Neural progenitor cell (in vitro differentiated cells): ENCODE measurements around the gene STIM1. TPM values are rescaled to one million over a fixed set of nuclear protein-coding genes. Genes with fewer than 3 reads are reported as not detected.

Source experiments
- DNase-seq: peaks from one replicate; pipeline ENCODE4 v3.0.0-alpha.2; 2016; ENCODE audit warnings: low spot score
- H2AFZ ChIP-seq: fragments of 200-600 bp; sonication (generic); replicated peaks from 2 replicates; pipeline ENCODE4 v1.6.1; 2016; ENCODE audit warnings: antibody characterized with exemption
- H3F3A ChIP-seq: fragments of 200-600 bp; sonication (generic); 2 replicates; pipeline ENCODE4 v1.6.1; 2016; ENCODE audit warnings: antibody characterized with exemption, low read depth
- H3K27ac ChIP-seq: fragments of 200-600 bp; sonication (generic); 2 replicates; pipeline ENCODE4 v1.5.1; 2016; ENCODE audit warnings: mild to moderate bottlenecking
- H3K27me3 ChIP-seq: fragments of 200-600 bp; sonication (generic); 2 replicates; pipeline ENCODE4 v1.6.1; 2016; ENCODE audit warnings: mild to moderate bottlenecking, moderate library complexity
- H3K36me3 ChIP-seq: fragments of 200-600 bp; sonication (generic); 2 replicates; pipeline ENCODE4 v1.5.1; 2016
- H3K4me1 ChIP-seq: fragments of 200-600 bp; sonication (generic); 2 replicates; pipeline ENCODE4 v1.6.1; 2016; ENCODE audit warnings: mixed run types
- H3K4me2 ChIP-seq: fragments of 200-600 bp; sonication (generic); 2 replicates; pipeline ENCODE4 v1.6.1; 2016
- H3K4me3 ChIP-seq: fragments of 200-600 bp; sonication (generic); 2 replicates; pipeline ENCODE4 v1.5.1; 2016
- H3K79me2 ChIP-seq: fragments of 200-600 bp; sonication (generic); 2 replicates; pipeline ENCODE4 v1.6.1; 2016; ENCODE audit warnings: low read depth
- H3K9ac ChIP-seq: fragments of 200-600 bp; sonication (generic); 2 replicates; pipeline ENCODE4 v1.6.1; 2016
- H3K9me3 ChIP-seq: fragments of 200-600 bp; sonication (generic); 2 replicates; pipeline ENCODE4 v1.5.1; 2016; ENCODE audit warnings: low read depth
- H4K20me1 ChIP-seq: fragments of 200-600 bp; sonication (generic); 2 replicates; pipeline ENCODE4 v1.6.1; 2016; ENCODE audit warnings: low read depth
- H3K27ac Mint-ChIP-seq: 3 replicates; pipeline ENCODE4 v1.8.0; 2021; ENCODE audit warnings: mixed read lengths
- H3K27me3 Mint-ChIP-seq: 2 replicates; pipeline ENCODE4 v1.8.0; 2022; ENCODE audit warnings: low read depth, mild to moderate bottlenecking, inconsistent platforms, moderate library complexity, mixed read lengths; ENCODE audit not compliant: insufficient read depth
- H3K36me3 Mint-ChIP-seq: 3 replicates; pipeline ENCODE4 v1.8.0; 2021; ENCODE audit warnings: mixed read lengths
- H3K4me1 Mint-ChIP-seq: 3 replicates; pipeline ENCODE4 v1.8.0; 2021; ENCODE audit warnings: mixed read lengths
- H3K4me3 Mint-ChIP-seq: 3 replicates; pipeline ENCODE4 v1.8.0; 2021; ENCODE audit warnings: mild to moderate bottlenecking, moderate library complexity, mixed read lengths
- H3K9me3 Mint-ChIP-seq: 3 replicates; pipeline ENCODE4 v1.8.0; 2020; ENCODE audit warnings: mixed read lengths
- CTCF ChIP-seq: fragments of 200-600 bp; sonication (generic); IDR thresholded peaks from 2 replicates; pipeline ENCODE4 v1.5.1; 2017; ENCODE audit warnings: antibody characterized with exemption, mild to moderate bottlenecking
- EZH2 ChIP-seq: fragments of 200-600 bp; sonication (generic); IDR thresholded peaks from 2 replicates; pipeline ENCODE4 v1.6.1; 2017; ENCODE audit warnings: antibody characterized with exemption, mild to moderate bottlenecking, moderate library complexity
- EZH2phosphoT487 ChIP-seq: fragments of 200-600 bp; sonication (generic); IDR thresholded peaks from 2 replicates; pipeline ENCODE4 v1.6.1; 2017; ENCODE audit warnings: antibody characterized with exemption
- total RNA-seq: library from RNA; depleted of rRNA; stranded (reverse); fragments of >200 nt; gene quantifications from 2 replicates; pipeline ENCODE4 v1.2.3, GENCODE V29; 2015; ENCODE audit warnings: low replicate concordance

Gene STIM1
- total RNA-seq, 1 donor from 2014 or later = 18.9 TPM

DNA sequence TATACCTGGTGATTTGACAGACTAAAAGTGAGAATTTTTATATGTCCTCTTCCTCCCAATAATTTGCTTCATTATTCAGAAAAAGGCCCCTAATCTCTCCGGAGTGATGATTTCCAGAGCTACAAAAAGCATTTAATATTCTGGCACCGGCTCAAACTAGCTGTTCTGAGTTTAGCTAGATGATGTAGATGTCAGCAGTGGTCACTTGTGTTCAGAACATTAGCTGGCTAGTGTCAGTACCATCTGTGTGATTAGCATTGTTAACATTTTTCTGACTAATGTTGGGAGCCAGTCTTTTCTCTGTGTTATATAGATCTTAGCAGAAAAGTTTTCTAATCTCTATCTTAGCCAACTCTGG is 170.5 kb downstream of the STIM1 start:
- H3K27ac Mint-ChIP-seq = no peak overlapping the region
- no peak for DNase-seq
- peaks cover 6% of the 10 kb centered on the region for H3K9me3 Mint-ChIP-seq
- Histone ChIP-seq H4K20me1 (no peaks in the 10 kb centered on the region), H2AFZ (no peak overlapping the region), H3K4me1 (no peaks in the 10 kb centered on the region), H3K4me2 (no peak overlapping the region), H3K79me2 (no peaks in the 10 kb centered on the region), H3K27ac (no peak overlapping the region), H3K9ac (no peak overlapping the region), H3F3A (no peaks in the 10 kb centered on the region), H3K9me3 (no peaks in the 10 kb centered on the region), H3K36me3 (no peaks in the 10 kb centered on the region), H3K27me3 (no peaks in the 10 kb centered on the region), H3K4me3 (no peak overlapping the region)
- peaks cover 12% of the 10 kb centered on the region for H3K36me3 Mint-ChIP-seq
- no peak overlapping the region for H3K4me3 Mint-ChIP-seq
- H3K4me1 Mint-ChIP-seq = no peaks in the 10 kb centered on the region
- H3K27me3 Mint-ChIP-seq = peaks cover under 1% of the 10 kb centered on the region
- TF ChIP-seq CTCF (no peak), EZH2phosphoT487 (no peak), EZH2 (no peak)

DNA sequence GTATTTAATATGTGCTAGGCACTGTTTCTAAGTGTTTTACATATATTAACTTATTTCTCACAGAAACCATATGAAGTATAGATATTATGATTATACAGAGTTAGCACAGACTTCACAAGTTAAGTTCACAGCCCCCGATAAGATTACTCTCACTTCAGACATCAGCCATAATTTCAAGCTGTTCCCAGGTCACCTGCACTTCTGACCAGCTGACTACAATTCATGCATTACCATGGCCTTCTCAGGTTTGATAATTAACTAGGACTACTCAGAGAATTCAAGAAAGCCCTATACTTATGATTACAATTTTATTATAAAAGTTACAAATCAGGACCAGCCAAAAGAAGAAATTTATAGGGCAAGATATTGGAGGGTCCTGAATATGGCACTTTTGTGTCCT is 170.9 kb downstream of the STIM1 start:
- no peaks in the 10 kb centered on the region for H4K20me1 ChIP-seq
- TF ChIP-seq CTCF (no peak), EZH2 (no peak), EZH2phosphoT487 (no peak)
- H3K4me3 ChIP-seq = no peak overlapping the region
- Mint-ChIP-seq H3K36me3 (peaks cover 12% of the 10 kb centered on the region), H3K4me3 (no peak overlapping the region), H3K27ac (no peak overlapping the region), H3K4me1 (no peaks in the 10 kb centered on the region), H3K27me3 (no peaks in the 10 kb centered on the region), H3K9me3 (peaks cover 4% of the 10 kb centered on the region)
- H3K79me2 ChIP-seq = no peaks in the 10 kb centered on the region
- no peaks in the 10 kb centered on the region for H3F3A ChIP-seq
- no peaks in the 10 kb centered on the region for H3K9me3 ChIP-seq
- H3K4me1 ChIP-seq = no peaks in the 10 kb centered on the region
- H3K27ac ChIP-seq = no peak overlapping the region
- no peak overlapping the region for H3K9ac ChIP-seq
- H3K27me3 ChIP-seq = no peaks in the 10 kb centered on the region
- H3K36me3 ChIP-seq = no peaks in the 10 kb centered on the region
- H3K4me2 ChIP-seq = no peak overlapping the region
- no peak for DNase-seq
- no peak overlapping the region for H2AFZ ChIP-seq

GRCh38 chr11:4027746-4028145 is 172.3 kb downstream of the STIM1 start:
- DNase-seq = no peak
- TF ChIP-seq EZH2 = no peak
- no peak for TF ChIP-seq EZH2phosphoT487
- no peak for TF ChIP-seq CTCF
- H3K4me2 ChIP-seq = no peak overlapping the region
- H3K4me3 Mint-ChIP-seq = no peak overlapping the region
- H3K27me3 ChIP-seq = no peaks in the 10 kb centered on the region
- no peaks in the 10 kb centered on the region for H3K4me1 ChIP-seq
- H2AFZ ChIP-seq = no peak overlapping the region
- no peaks in the 10 kb centered on the region for H3K9me3 ChIP-seq
- no peaks in the 10 kb centered on the region for H3K4me1 Mint-ChIP-seq
- no peak overlapping the region for H3K27ac ChIP-seq
- no peak overlapping the region for H3K4me3 ChIP-seq
- H3K27me3 Mint-ChIP-seq = no peaks in the 10 kb centered on the region
- peaks cover 4% of the 10 kb centered on the region for H3K9me3 Mint-ChIP-seq
- H3K79me2 ChIP-seq = no peaks in the 10 kb centered on the region
- H3K36me3 Mint-ChIP-seq = peaks cover 10% of the 10 kb centered on the region
- H3K27ac Mint-ChIP-seq = no peak overlapping the region
- H3K9ac ChIP-seq = no peak overlapping the region
- H4K20me1 ChIP-seq = no peaks in the 10 kb centered on the region
- no peaks in the 10 kb centered on the region for H3F3A ChIP-seq
- no peaks in the 10 kb centered on the region for H3K36me3 ChIP-seq

DNA sequence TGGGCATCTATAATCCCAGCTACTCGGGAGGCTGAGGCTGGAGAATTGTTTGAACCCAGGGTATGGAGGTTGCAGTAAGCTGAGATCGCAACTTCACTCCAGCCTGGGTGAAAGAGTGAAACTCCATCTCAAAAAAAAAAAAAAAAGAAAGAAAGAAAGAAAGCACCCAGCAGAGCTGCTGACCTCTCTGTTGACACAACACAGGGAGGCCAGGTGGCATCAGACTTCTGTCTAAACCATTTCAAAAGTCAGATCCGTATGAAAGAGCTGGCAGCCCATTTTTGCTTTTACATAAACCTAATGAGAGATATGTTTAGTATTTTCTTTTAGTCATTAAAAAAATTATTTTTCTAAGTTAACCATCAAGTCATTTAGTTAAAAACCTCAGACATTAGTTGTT is 174.7 kb downstream of the STIM1 start:
- peaks cover 16% of the 10 kb centered on the region for H3K9me3 Mint-ChIP-seq
- no peak overlapping the region for H2AFZ ChIP-seq
- H3K4me2 ChIP-seq = no peak overlapping the region
- H3K4me1 Mint-ChIP-seq = no peaks in the 10 kb centered on the region
- no peaks in the 10 kb centered on the region for H3K27me3 Mint-ChIP-seq
- H3K36me3 ChIP-seq = no peaks in the 10 kb centered on the region
- no peak overlapping the region for H3K4me3 Mint-ChIP-seq
- no peak for TF ChIP-seq CTCF
- TF ChIP-seq EZH2 = no peak
- TF ChIP-seq EZH2phosphoT487 = no peak
- no peaks in the 10 kb centered on the region for H3K79me2 ChIP-seq
- no peaks in the 10 kb centered on the region for H3K4me1 ChIP-seq
- no peak overlapping the region for H3K9ac ChIP-seq
- no peak overlapping the region for H3K27ac ChIP-seq
- peaks cover 13% of the 10 kb centered on the region for H3K36me3 Mint-ChIP-seq
- no peak overlapping the region for H3K27ac Mint-ChIP-seq
- no peak overlapping the region for H3K4me3 ChIP-seq
- H3K27me3 ChIP-seq = no peaks in the 10 kb centered on the region
- H3K9me3 ChIP-seq = no peaks in the 10 kb centered on the region
- H3F3A ChIP-seq = no peaks in the 10 kb centered on the region
- H4K20me1 ChIP-seq = no peaks in the 10 kb centered on the region
- no peak for DNase-seq
